Progenitor cell of endocrine pancreas (in vitro differentiated cells): ENCODE data around the gene LEMD2. TPM values are rescaled to one million over a fixed set of nuclear protein-coding genes. Genes with fewer than 3 reads are reported as not detected.

Experiments
- DNase-seq: peaks from one replicate; pipeline ENCODE4 v3.0.0; 2021; ENCODE audit warnings: low spot score; ENCODE audit not compliant: unreplicated experiment
- H3K27ac Mint-ChIP-seq: 2 replicates; pipeline ENCODE4 v1.8.0; 2021; ENCODE audit warnings: mild to moderate bottlenecking, moderate library complexity, mixed read lengths
- H3K27me3 Mint-ChIP-seq: 2 replicates; pipeline ENCODE4 v1.8.0; 2021; ENCODE audit warnings: mixed read lengths
- H3K36me3 Mint-ChIP-seq: 2 replicates; pipeline ENCODE4 v1.8.0; 2022; ENCODE audit warnings: mixed read lengths; ENCODE audit not compliant: insufficient read depth
- H3K4me1 Mint-ChIP-seq: 2 replicates; pipeline ENCODE4 v1.8.0; 2021; ENCODE audit warnings: low read depth, mixed read lengths
- H3K4me3 Mint-ChIP-seq: 2 replicates; pipeline ENCODE4 v1.8.0; 2021; ENCODE audit warnings: low read depth, mild to moderate bottlenecking, moderate library complexity, mixed read lengths
- H3K9me3 Mint-ChIP-seq: 2 replicates; pipeline ENCODE4 v1.8.0; 2021; ENCODE audit warnings: low read depth, mixed read lengths
- CTCF ChIP-seq: fragments of 200-600 bp; sonication (generic); IDR thresholded peaks from one replicate; pipeline ENCODE4 v1.5.0; 2021; ENCODE audit warnings: antibody characterized with exemption, mild to moderate bottlenecking; ENCODE audit not compliant: unreplicated experiment
- total RNA-seq: library from RNA; stranded (reverse); gene quantifications from 2 replicates; pipeline ENCODE4 v1.2.1, GENCODE V29; 2021

LEMD2 gene
- total RNA-seq, 1 donor from 2014 or later, result 69.9 TPM

GRCh38 chr6:33802186-33802958, 13.4 kb upstream of the LEMD2 start:
- TF ChIP-seq CTCF, result no peak
- no peak overlapping the region for H3K27ac Mint-ChIP-seq
- peaks cover 45% of the 10 kb centered on the region for H3K27me3 Mint-ChIP-seq
- no peak overlapping the region for H3K4me3 Mint-ChIP-seq
- no peaks in the 10 kb centered on the region for H3K9me3 Mint-ChIP-seq
- no peaks in the 10 kb centered on the region for H3K36me3 Mint-ChIP-seq
- DNase-seq, result no peak
- peaks cover 2% of the 10 kb centered on the region for H3K4me1 Mint-ChIP-seq

- TF ChIP-seq CTCF, result no peak
- Mint-ChIP-seq H3K27me3 (peaks cover 43% of the 10 kb centered on the region), H3K4me3 (no peak overlapping the region), H3K4me1 (peaks cover 2% of the 10 kb centered on the region), H3K36me3 (no peaks in the 10 kb centered on the region), H3K27ac (no peak overlapping the region), H3K9me3 (no peaks in the 10 kb centered on the region)
- DNase-seq, result no peak
These were observed 12.7 kb upstream of the LEMD2 start for GRCh38 chr6:33801611-33802010.

DNA sequence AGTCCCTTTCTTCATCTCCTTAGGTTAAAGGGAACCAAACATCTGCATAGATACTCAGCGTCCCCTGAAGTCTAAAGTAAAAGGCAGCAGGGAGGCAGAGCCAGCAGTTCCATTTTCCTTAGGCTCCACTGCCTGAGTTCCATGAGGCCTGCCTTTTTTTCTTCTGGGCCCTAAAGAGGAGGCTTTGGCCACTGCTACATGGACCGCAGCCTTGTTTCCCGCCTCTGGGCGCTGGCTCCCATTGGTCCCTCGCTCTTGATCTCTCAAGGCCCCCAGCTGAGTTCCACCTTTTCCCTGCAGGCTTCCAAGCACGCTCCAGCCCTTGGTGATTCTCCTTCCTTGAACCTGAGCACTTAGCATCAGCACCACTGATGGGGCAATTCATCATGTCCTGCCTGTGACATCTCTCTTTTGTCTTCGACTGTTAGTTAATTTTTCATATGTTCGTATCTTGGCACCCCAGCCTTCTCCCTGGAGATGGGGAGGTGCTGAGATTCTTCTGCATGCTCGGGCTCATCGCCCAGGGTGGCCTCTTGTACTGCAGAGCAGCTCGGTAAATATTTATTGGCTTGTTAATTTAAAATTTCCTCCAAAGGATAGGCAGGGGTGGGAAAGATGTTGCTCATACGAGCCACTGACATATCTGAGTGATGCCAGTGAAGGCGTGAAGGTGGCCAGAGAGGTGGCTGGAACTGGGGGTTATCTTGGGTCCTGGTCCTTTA, 11.5 kb upstream of the LEMD2 start:
- DNase-seq, result no peak
- Mint-ChIP-seq H3K4me3 (no peak overlapping the region), H3K27me3 (peaks cover 43% of the 10 kb centered on the region), H3K36me3 (no peaks in the 10 kb centered on the region), H3K4me1 (peaks cover 2% of the 10 kb centered on the region), H3K9me3 (no peaks in the 10 kb centered on the region), H3K27ac (no peak overlapping the region)
- no peak for TF ChIP-seq CTCF

- no peak overlapping the region for H3K27ac Mint-ChIP-seq
- TF ChIP-seq CTCF, result no peak
- no peaks in the 10 kb centered on the region for H3K36me3 Mint-ChIP-seq
- peaks cover 36% of the 10 kb centered on the region for H3K27me3 Mint-ChIP-seq
- H3K4me1 Mint-ChIP-seq, result peaks cover 7% of the 10 kb centered on the region
- DNase-seq, result no peak
- H3K4me3 Mint-ChIP-seq, result no peak overlapping the region
- H3K9me3 Mint-ChIP-seq, result no peaks in the 10 kb centered on the region
These were observed 10.7 kb upstream of the LEMD2 start for GRCh38 chr6:33799454-33800113.

GRCh38 chr6:33798343-33798848, 9.5 kb upstream of the LEMD2 start:
- Mint-ChIP-seq H3K9me3 (no peaks in the 10 kb centered on the region), H3K4me3 (no peak overlapping the region), H3K4me1 (peaks cover 5% of the 10 kb centered on the region), H3K36me3 (no peaks in the 10 kb centered on the region), H3K27me3 (peaks cover 32% of the 10 kb centered on the region), H3K27ac (no peak overlapping the region)
- no peak for TF ChIP-seq CTCF
- DNase-seq, result no peak
